ENCODE data around the gene SLC18A2. TPM values are rescaled to one million over a fixed set of nuclear protein-coding genes. Genes with fewer than 3 reads are reported as not detected.

The SLC18A2 gene
- total and polyA plus RNA-seq, 2 of the 8 experiments (the other 6 are each of a cell fraction or from before 2014, with no cell fraction given), result 6.5 to 7.0 TPM

- TF ChIP-seq CHD7 (IDR thresholded peaks at IDR 0.05; ENCODE audit: insufficient replicate concordance, low read length) (no peak), SRF (IDR thresholded peaks at IDR 0.05; ENCODE audit: low read depth, low read length) (no peak), BACH1 (IDR thresholded peaks at IDR 0.05; ENCODE audit: low read length) (no peak), SIX5 (IDR thresholded peaks at IDR 0.05; ENCODE audit: low read depth, low read length) (no peak), SAP30 (IDR thresholded peaks at IDR 0.05; ENCODE audit: insufficient read depth, insufficient replicate concordance, low read length) (no peak), TEAD4 (IDR thresholded peaks at IDR 0.05; ENCODE audit: low read depth, low read length) (no peak)
- TF ChIP-seq, protein P1, sequence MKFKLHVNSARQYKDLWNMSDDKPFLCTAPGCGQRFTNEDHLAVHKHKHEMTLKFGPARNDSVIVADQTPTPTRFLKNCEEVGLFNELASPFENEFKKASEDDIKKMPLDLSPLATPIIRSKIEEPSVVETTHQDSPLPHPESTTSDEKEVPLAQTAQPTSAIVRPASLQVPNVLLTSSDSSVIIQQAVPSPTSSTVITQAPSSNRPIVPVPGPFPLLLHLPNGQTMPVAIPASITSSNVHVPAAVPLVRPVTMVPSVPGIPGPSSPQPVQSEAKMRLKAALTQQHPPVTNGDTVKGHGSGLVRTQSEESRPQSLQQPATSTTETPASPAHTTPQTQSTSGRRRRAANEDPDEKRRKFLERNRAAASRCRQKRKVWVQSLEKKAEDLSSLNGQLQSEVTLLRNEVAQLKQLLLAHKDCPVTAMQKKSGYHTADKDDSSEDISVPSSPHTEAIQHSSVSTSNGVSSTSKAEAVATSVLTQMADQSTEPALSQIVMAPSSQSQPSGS (IDR thresholded peaks at IDR 0.05; ENCODE audit: low read length), result no peak
Measured at GRCh38 chr10:117306674-117307073, 65.8 kb downstream of the SLC18A2 start (continued).
